H1 (cell line): ENCODE results near the gene CTDP1. TPM values are rescaled to one million over a fixed set of nuclear protein-coding genes. Genes with fewer than 3 reads are reported as not detected.

Experiments used
- CTCF ChIA-PET: fragments of 300-600 bp; sonication (Branson Sonifier 250); formaldehyde crosslinking; loops from one replicate; lab custom pipeline; 2021; ENCODE audit not compliant: partially characterized antibody; lab: Charles Lee
- POLR2A ChIA-PET: fragments of 300-600 bp; sonication (Branson Sonifier 250); formaldehyde crosslinking; loops from one replicate; lab custom pipeline; 2021; ENCODE audit warnings: inconsistent platforms; ENCODE audit not compliant: partially characterized antibody; lab: Charles Lee
- DNase-seq, 2 experiments: peaks; one replicate each; pipeline versions ENCODE4 v3.0.0 to v3.0.0-alpha.2; 2010 to 2022; ENCODE audit warnings: low spot score in 2 of 2, low read depth in 1 of 2, mixed read lengths in 1 of 2
- FAIRE-seq: peaks from 2 replicates; lab custom pipeline; 2011; peaks lifted over from hg19 to GRCh38; lab: Jason Lieb, UNC
- H2AFZ ChIP-seq: 2 replicates; pipeline ENCODE4 v1.8.1; 2012; ENCODE audit warnings: low read length, inconsistent platforms
- H2AK5ac ChIP-seq: 2 replicates; pipeline ENCODE4 v1.6.1; 2013; ENCODE audit warnings: low read depth, low read length
- H2BK120ac ChIP-seq: replicated peaks from 2 replicates; pipeline ENCODE3; 2013; ENCODE audit warnings: low read depth, low read length, inconsistent platforms
- H2BK12ac ChIP-seq: 2 replicates; pipeline ENCODE4 v1.6.1; 2013; ENCODE audit warnings: low read depth, low read length
- H2BK15ac ChIP-seq: 2 replicates; pipeline ENCODE4 v1.6.1; 2013; ENCODE audit warnings: low read length
- H2BK20ac ChIP-seq: 2 replicates; pipeline ENCODE4 v1.6.1; 2013; ENCODE audit warnings: low read length
- H2BK5ac ChIP-seq: 2 replicates; pipeline ENCODE4 v1.6.1; 2013; ENCODE audit warnings: low read depth, low read length
- H3K14ac ChIP-seq: 2 replicates; pipeline ENCODE4 v1.6.1; 2013; ENCODE audit warnings: inconsistent platforms; ENCODE audit not compliant: insufficient read length
- H3K18ac ChIP-seq: 2 replicates; pipeline ENCODE4 v1.6.1; 2013; ENCODE audit warnings: low read length; ENCODE audit errors: extremely low read depth
- H3K23ac ChIP-seq: 2 replicates; pipeline ENCODE4 v1.6.1; 2013; ENCODE audit warnings: inconsistent platforms; ENCODE audit not compliant: insufficient read length
- H3K23me2 ChIP-seq: 2 replicates; pipeline ENCODE4 v1.6.1; 2013; ENCODE audit warnings: low read depth, low read length
- H3K27ac ChIP-seq: 2 replicates; pipeline ENCODE4 v1.6.1; 2011; ENCODE audit warnings: low read depth, low read length, inconsistent platforms
- H3K27me3 ChIP-seq, 4 experiments: replicated peaks in 1 of 4; 1 replicate in 1 of 4; 2 replicates in 3 of 4; pipeline versions ENCODE4 v1.6.1 to v1.8.1; 2011 to 2013; ENCODE audit warnings: low read length in 3 of 4, mild to moderate bottlenecking in 3 of 4, inconsistent platforms in 2 of 4, mixed read lengths in 2 of 4, moderate library complexity in 1 of 4; ENCODE audit not compliant: control insufficient read depth in 3 of 4, insufficient read depth in 3 of 4; ENCODE audit errors: extremely low read depth in 1 of 4
- H3K36me3 ChIP-seq, 4 experiments: 2 replicates each; pipeline versions ENCODE4 v1.6.1 to v1.8.1; 2011 to 2013; ENCODE audit warnings: mild to moderate bottlenecking in 4 of 4, low read length in 3 of 4, moderate library complexity in 2 of 4, control low read depth in 1 of 4, inconsistent platforms in 1 of 4; ENCODE audit not compliant: insufficient read depth in 4 of 4, control insufficient read depth in 2 of 4
- H3K4ac ChIP-seq: replicated peaks from 2 replicates; pipeline ENCODE3; 2013; ENCODE audit warnings: low read length, low read depth, mixed read lengths, inconsistent platforms; ENCODE audit not compliant: insufficient read length
- H3K4me1 ChIP-seq, 4 experiments: replicated peaks in 1 of 4; 1 replicate in 1 of 4; 2 replicates in 3 of 4; pipeline versions ENCODE4 v1.6.1 to v1.8.1; 2011 to 2013; ENCODE audit warnings: low read length in 3 of 4, inconsistent platforms in 2 of 4, mixed read lengths in 1 of 4; ENCODE audit not compliant: insufficient read depth in 4 of 4, control insufficient read depth in 3 of 4
- H3K4me2 ChIP-seq, 2 experiments: 2 replicates each; pipeline versions ENCODE4 v1.6.1 to v1.8.1; 2011 to 2013; ENCODE audit warnings: low read depth in 2 of 2, low read length in 2 of 2, control low read depth in 1 of 2, inconsistent platforms in 1 of 2, mild to moderate bottlenecking in 1 of 2; ENCODE audit not compliant: insufficient read depth in 1 of 2
- H3K4me3 ChIP-seq, 4 experiments: fragments of 200-600, 300-600 bp in 1 of 4; sonication (generic), shearing (Covaris generic), sonication (Bioruptor Twin) in 1 of 4; 2 replicates each; pipeline versions ENCODE4 v1.5.1 to v1.8.1; 2011 to 2016; ENCODE audit warnings: low read length in 4 of 4, low read depth in 3 of 4, control low read depth in 2 of 4, inconsistent platforms in 2 of 4, mild to moderate bottlenecking in 2 of 4, mixed read lengths in 1 of 4, moderate library complexity in 1 of 4; ENCODE audit not compliant: insufficient read depth in 2 of 4; ENCODE audit errors: extremely low read depth in 1 of 4
- H3K56ac ChIP-seq: replicated peaks from 2 replicates; pipeline ENCODE3; 2013; ENCODE audit warnings: low read depth, mild to moderate bottlenecking, mixed read lengths, low read length, inconsistent platforms; ENCODE audit not compliant: insufficient read length
- H3K79me1 ChIP-seq: 2 replicates; pipeline ENCODE4 v1.6.1; 2013; ENCODE audit warnings: low read depth, low read length, control low read depth
- H3K79me2 ChIP-seq, 2 experiments: 2 replicates each; pipeline versions ENCODE4 v1.6.1 to v1.8.1; 2012 to 2013; ENCODE audit warnings: low read length in 2 of 2, mild to moderate bottlenecking in 2 of 2, inconsistent platforms in 1 of 2; ENCODE audit not compliant: insufficient read depth in 2 of 2, control insufficient read depth in 1 of 2
- H3K9ac ChIP-seq, 4 experiments: replicated peaks in 1 of 4; 1 replicate in 1 of 4; 2 replicates in 3 of 4; pipeline versions ENCODE4 v1.6.1 to v1.8.1; 2011 to 2013; ENCODE audit warnings: low read depth in 3 of 4, low read length in 3 of 4, control low read depth in 2 of 4, mild to moderate bottlenecking in 2 of 4, moderate library complexity in 2 of 4, inconsistent platforms in 1 of 4; ENCODE audit errors: extremely low read depth in 1 of 4
- H3K9me3 ChIP-seq, 2 experiments: 2 replicates each; pipeline versions ENCODE4 v1.6.1 to v1.8.1; 2012 to 2013; ENCODE audit warnings: mild to moderate bottlenecking in 2 of 2, moderate library complexity in 2 of 2, control low read depth in 1 of 2, inconsistent platforms in 1 of 2, low read depth in 1 of 2, low read length in 1 of 2, mixed read lengths in 1 of 2; ENCODE audit not compliant: insufficient read depth in 2 of 2
- H4K20me1 ChIP-seq, 2 experiments: replicated peaks in 1 of 2; 2 replicates each; pipeline versions ENCODE3 to v1.8.1; 2011 to 2013; ENCODE audit warnings: inconsistent platforms in 2 of 2, low read length in 2 of 2, mild to moderate bottlenecking in 1 of 2; ENCODE audit not compliant: insufficient read depth in 2 of 2, control insufficient read depth in 1 of 2
- H4K5ac ChIP-seq: 2 replicates; pipeline ENCODE4 v1.6.1; 2013; ENCODE audit warnings: low read length, low read depth, mixed read lengths, inconsistent platforms; ENCODE audit not compliant: insufficient read length
- H4K8ac ChIP-seq: 2 replicates; pipeline ENCODE4 v1.8.0; 2013; ENCODE audit warnings: mild to moderate bottlenecking, moderate library complexity, low read length, inconsistent platforms; ENCODE audit not compliant: insufficient read depth; ENCODE audit errors: extremely low read depth
- H4K91ac ChIP-seq: replicated peaks from 2 replicates; pipeline ENCODE3; 2013; ENCODE audit warnings: low read length, mixed read lengths, inconsistent platforms; ENCODE audit not compliant: insufficient read length
- BACH1 ChIP-seq: IDR thresholded peaks from 2 replicates; pipeline ENCODE4 v1.6.1; 2012; ENCODE audit warnings: low read length, improper control_type of control experiment
- CEBPB ChIP-seq: IDR thresholded peaks from 2 replicates; pipeline ENCODE4 v1.6.1; 2012; ENCODE audit warnings: low read depth, low read length
- CTBP2 ChIP-seq: IDR thresholded peaks from 2 replicates; pipeline ENCODE4 v1.7.0; 2011; ENCODE audit warnings: borderline replicate concordance, mild to moderate bottlenecking, moderate library complexity, mixed read lengths, low read length; ENCODE audit not compliant: insufficient read depth, insufficient read length
- FOSL1 ChIP-seq: IDR thresholded peaks from 2 replicates; pipeline ENCODE4 v1.6.1; 2011; ENCODE audit warnings: mild to moderate bottlenecking, low read depth, low read length, moderate library complexity; ENCODE audit not compliant: insufficient read depth
- HDAC6 ChIP-seq: IDR thresholded peaks from one replicate; pipeline ENCODE4 v1.7.1; 2012; ENCODE audit warnings: low read depth, mild to moderate bottlenecking, inconsistent platforms, low read length, moderate library complexity
- NANOG ChIP-seq: IDR thresholded peaks from 2 replicates; pipeline ENCODE4 v1.6.1; 2011; ENCODE audit warnings: low read length, low read depth, mild to moderate bottlenecking, inconsistent platforms; ENCODE audit not compliant: insufficient read depth, poor library complexity, severe bottlenecking
- PHF8 ChIP-seq: fragments of 200-600 bp; sonication (generic); conservative IDR thresholded peaks from 2 replicates; pipeline ENCODE4 v1.7.1; 2012; ENCODE audit warnings: low read depth, mild to moderate bottlenecking, inconsistent platforms, low read length, moderate library complexity
- SIN3A ChIP-seq, 2 experiments: IDR thresholded peaks in 1 of 2; conservative IDR thresholded peaks in 1 of 2; 2 replicates each; pipeline ENCODE4 v1.6.1; 2011 to 2012; ENCODE audit warnings: low read length in 2 of 2, improper control_type of control experiment in 1 of 2, low read depth in 1 of 2, mild to moderate bottlenecking in 1 of 2
- SIX5 ChIP-seq: IDR thresholded peaks from 2 replicates; pipeline ENCODE4 v1.6.1; 2011; ENCODE audit warnings: mild to moderate bottlenecking, low read depth, low read length
- SP1 ChIP-seq: IDR thresholded peaks from 2 replicates; pipeline ENCODE4 v1.6.1; 2011; ENCODE audit warnings: low read depth, low read length
- SRF ChIP-seq: IDR thresholded peaks from 2 replicates; pipeline ENCODE4 v1.6.1; 2011; ENCODE audit warnings: mild to moderate bottlenecking, low read depth, low read length, moderate library complexity
- YY1 ChIP-seq: IDR thresholded peaks from 2 replicates; pipeline ENCODE4 v1.6.1; 2011; ENCODE audit warnings: low read depth, mild to moderate bottlenecking, low read length
- WGBS, 2 experiments: shearing (Covaris generic) in 1 of 2; methylation state at CpG; one replicate each; pipeline versions ENCODE4 v1.1.6 to v1.1.7; 2013 to 2015; ENCODE audit warnings: low lambda C conversion rate in 2 of 2, mixed read lengths in 2 of 2, inconsistent platforms in 1 of 2, low coverage in 1 of 2, missing lambda C conversion rate in 1 of 2; ENCODE audit not compliant: insufficient replicate concordance in 2 of 2, insufficient coverage in 1 of 2, insufficient read length in 1 of 2; ENCODE audit errors: extremely low coverage in 1 of 2, missing lambda C conversion rate in 1 of 2; 5-methylcytosine and 5-hydroxymethylcytosine counted together
- polyA plus RNA-seq, 7 experiments: library from polyadenylated mRNA; depleted of rRNA in 3 of 7; stranded (reverse) in 5 of 7; unstranded in 2 of 7; fragments of >200 nt in 5 of 7; fragments of 200-250 nt in 2 of 7; gene quantifications; 1 replicate in 5 of 7; 2 replicates in 1 of 7; 4 replicates in 1 of 7; pipeline versions ENCODE4 v1.2.1 to v1.2.3, GENCODE V29; 2011 to 2013; ENCODE audit warnings: missing spikeins in 2 of 7, mixed read lengths in 2 of 7
- total RNA-seq: library from RNA; stranded (reverse); fragmentation: NEBNext Ultra II Directional; extraction: Animal tissue kit (Norgen Biotek cat#: 25700); gene quantifications from 2 replicates; pipeline ENCODE4 v1.2.1, GENCODE V29; 2021

CTDP1 gene
- total and polyA plus RNA-seq, 2 of the 8 experiments (the other 6 are each of a cell fraction or from before 2014, with no cell fraction given), result 16.6 to 37.0 TPM

DNA sequence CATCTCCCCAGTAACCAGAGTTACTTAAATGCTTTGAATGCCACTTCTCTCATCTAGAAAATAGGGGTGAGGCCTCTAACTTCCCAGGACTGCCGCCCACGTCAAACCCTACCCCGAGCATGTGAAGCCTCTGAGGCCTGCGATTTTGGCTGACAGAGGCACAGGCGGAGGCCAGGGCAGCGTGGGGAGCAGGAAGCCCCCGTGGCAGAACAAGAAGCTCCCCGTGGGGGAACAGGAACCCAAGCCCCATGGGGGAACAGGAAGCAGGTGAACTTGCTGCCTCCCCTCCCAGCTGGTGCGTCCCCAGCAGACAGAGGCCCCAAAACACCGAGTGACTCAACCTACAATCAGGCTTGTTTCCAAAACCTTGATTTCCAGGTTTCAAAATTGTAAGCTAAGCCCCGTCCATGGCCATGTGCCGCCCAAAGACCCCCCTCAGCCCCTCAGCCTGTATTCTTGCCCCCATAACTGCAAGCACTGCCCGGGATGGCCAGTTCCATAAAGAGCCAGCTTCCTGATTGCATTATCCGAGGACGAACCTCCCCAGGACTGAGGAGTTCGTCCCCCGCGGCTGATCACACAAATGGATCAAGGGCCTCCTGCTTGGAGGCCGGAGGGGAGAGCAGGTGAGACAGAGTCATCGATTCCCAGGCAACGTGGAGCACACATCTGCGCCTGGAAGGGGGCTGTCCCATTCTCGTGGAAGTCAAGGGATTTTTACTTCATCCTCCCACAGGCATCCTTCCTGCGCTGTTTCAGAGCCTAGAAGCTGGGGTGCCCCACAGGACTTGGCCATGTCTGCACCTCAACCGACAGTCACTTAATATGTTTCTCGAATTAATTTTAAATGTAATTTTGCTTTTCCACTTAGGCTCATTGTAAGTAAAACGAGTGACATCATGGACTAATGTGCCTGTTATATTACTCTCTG lies 36.3 kb upstream of the CTDP1 start:
- 85% methylated on average over 27 of the region's 27 CpGs; no CpG with 5 or more reads in 1 of the 2 experiments for WGBS, 2 experiments
- DNase-seq, result no peak
- H2AFZ ChIP-seq, result no peak overlapping the region
- TF ChIP-seq BACH1 (no peak), YY1 (no peak), NANOG (no peak), CEBPB (no peak), SIX5 (no peak), SRF (no peak), CTBP2 (no peak), HDAC6 (no peak), SIN3A (conservative IDR thresholded peaks at IDR 0.05 in 1 of 2, IDR thresholded peaks at IDR 0.05 in 1 of 2; ENCODE audit: low read depth in 1 of 2, low read length in 2 of 2) (no peak), FOSL1 (no peak), SP1 (no peak), PHF8 (no peak)

More for the DNA sequence above, 36.3 kb upstream of the CTDP1 start:
- Histone ChIP-seq H3K79me1 (no peaks in the 10 kb centered on the region), H3K23me2 (no peaks in the 10 kb centered on the region), H3K9ac (no peak overlapping the region), H3K27me3 (peaks cover 0 to 7% (median 4%) of the 10 kb centered on the region in 4 experiments; a peak in 5 of 7 replicates), H3K18ac (no peak overlapping the region), H3K36me3 (no peaks in the 10 kb centered on the region; a peak in 1 of 8 replicates), H3K14ac (no peak overlapping the region), H2BK20ac (no peak overlapping the region), H4K5ac (no peak overlapping the region), H3K4ac (no peak overlapping the region), H3K4me1 (no peaks in the 10 kb centered on the region), H2BK120ac (no peak overlapping the region), H3K4me3 (no peak overlapping the region), H2AK5ac (no peak overlapping the region), H3K56ac (no peak overlapping the region), H3K79me2 (no peaks in the 10 kb centered on the region), H2BK12ac (no peak overlapping the region), H4K91ac (no peak overlapping the region), H4K8ac (no peak overlapping the region), H4K20me1 (no peaks in the 10 kb centered on the region), H3K23ac (no peak overlapping the region), H3K4me2 (no peak overlapping the region), H2BK15ac (no peak overlapping the region), H3K27ac (no peak overlapping the region), H3K9me3 (no peaks in the 10 kb centered on the region), H2BK5ac (no peak overlapping the region)
- ChIA-PET CTCF (interaction anchor here (0.6 to 3.9 kb wide), 17 partner anchors 13 to 266 kb away, joined by 3 to 35 read pairs (median 3); no protein-coding TSS in a partner anchor), POLR2A (interaction anchor here (1.0 kb wide), 1 partner anchor 262 kb away, joined by 3 read pairs; no protein-coding TSS in a partner anchor)
- no peak for FAIRE-seq
